Erythroblast (primary cell): Measurements from ENCODE around the gene NSUN2.

Experiments used
- GATA1 ChIP-seq: IDR thresholded peaks from 2 replicates; pipeline ENCODE4 v1.6.1; 2011; ENCODE audit warnings: low read depth, mild to moderate bottlenecking, control low read depth, low read length, moderate library complexity
- POLR2A ChIP-seq: IDR thresholded peaks from 2 replicates; pipeline ENCODE4 v1.6.1; 2011; ENCODE audit warnings: mild to moderate bottlenecking, low read length

DNA sequence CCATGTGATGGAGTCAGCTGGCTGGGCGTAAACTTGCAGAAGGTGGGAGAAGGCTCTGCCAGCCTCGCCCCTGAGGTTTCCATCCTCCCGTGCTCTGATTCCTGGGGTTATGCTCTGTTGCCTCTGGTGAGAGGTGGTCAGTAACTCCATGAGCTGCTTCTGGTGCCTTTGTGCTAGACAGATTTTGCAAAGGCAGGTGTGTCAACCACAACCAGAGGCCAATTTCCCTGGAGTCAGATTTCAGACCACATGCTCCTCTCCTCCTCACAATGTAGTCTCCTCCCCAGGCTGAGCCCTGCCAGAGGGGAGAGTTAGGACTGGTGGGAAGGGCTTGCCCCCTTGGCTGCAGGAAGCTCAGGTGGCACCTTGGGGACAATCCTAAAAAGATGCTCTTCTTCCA lies 41.6 kb upstream of the NSUN2 start:
- TF ChIP-seq POLR2A (no peak), GATA1 (no peak)
